ENCODE results near the gene CRYZL1.

GRCh38 chr21:33662046-33662445 lies 20.5 kb upstream of the CRYZL1 start:
- TF ChIP-seq, protein P1, sequence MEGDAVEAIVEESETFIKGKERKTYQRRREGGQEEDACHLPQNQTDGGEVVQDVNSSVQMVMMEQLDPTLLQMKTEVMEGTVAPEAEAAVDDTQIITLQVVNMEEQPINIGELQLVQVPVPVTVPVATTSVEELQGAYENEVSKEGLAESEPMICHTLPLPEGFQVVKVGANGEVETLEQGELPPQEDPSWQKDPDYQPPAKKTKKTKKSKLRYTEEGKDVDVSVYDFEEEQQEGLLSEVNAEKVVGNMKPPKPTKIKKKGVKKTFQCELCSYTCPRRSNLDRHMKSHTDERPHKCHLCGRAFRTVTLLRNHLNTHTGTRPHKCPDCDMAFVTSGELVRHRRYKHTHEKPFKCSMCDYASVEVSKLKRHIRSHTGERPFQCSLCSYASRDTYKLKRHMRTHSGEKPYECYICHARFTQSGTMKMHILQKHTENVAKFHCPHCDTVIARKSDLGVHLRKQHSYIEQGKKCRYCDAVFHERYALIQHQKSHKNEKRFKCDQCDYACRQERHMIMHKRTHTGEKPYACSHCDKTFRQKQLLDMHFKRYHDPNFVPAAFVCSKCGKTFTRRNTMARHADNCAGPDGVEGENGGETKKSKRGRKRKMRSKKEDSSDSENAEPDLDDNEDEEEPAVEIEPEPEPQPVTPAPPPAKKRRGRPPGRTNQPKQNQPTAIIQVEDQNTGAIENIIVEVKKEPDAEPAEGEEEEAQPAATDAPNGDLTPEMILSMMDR (IDR thresholded peaks at IDR 0.05): no peak
- no peak for TF ChIP-seq POLR2A (IDR thresholded peaks at IDR 0.05)
